ENCODE measurements around the gene FGF11. TPM values are rescaled to one million over a fixed set of nuclear protein-coding genes. Genes with fewer than 3 reads are reported as not detected.

The FGF11 gene
- total and polyA plus RNA-seq, 2 of the 4 experiments (the other 2 are of a cell fraction) = 0.18 to 1.1 TPM

DNA sequence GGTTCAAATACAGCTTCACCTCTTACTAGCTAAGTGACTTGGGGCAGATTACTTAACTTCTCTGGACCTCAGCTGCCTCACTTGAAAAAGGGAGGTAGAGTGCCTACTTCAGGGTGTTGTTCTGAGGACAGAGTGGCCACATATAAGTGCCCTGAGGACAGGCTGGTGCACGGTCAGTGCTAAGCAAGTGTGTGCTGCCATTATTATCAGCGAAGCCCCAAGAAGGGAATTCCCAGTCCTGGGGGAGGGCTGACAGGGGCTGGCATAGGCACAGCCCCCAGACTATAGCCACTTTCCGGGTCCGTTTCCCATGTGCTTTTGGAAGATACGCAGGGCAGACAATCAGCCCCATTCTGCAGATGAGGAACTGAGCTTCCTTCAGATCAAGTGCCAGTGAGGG, 37.6 kb downstream of the FGF11 start:
- Histone ChIP-seq H3K4me2 (ENCODE audit: low read depth, low read length) (peak overlapping the region; percentile 85), H2AFZ (replicated peaks; ENCODE audit: low read length, poor library complexity) (no peak overlapping the region), H2AK9ac (replicated peaks; ENCODE audit: low read depth, low read length, poor library complexity) (peak overlapping the region; percentile 98), H4K91ac (ENCODE audit: insufficient read depth, low read depth, low read length) (peak overlapping the region; percentile 94), H3K9ac (ENCODE audit: low read depth, low read length) (peak overlapping the region; percentile 94), H4K20me1 (ENCODE audit: insufficient read depth, low read length) (peaks cover 64% of the 10 kb centered on the region), H3K14ac (replicated peaks; ENCODE audit: low read depth, low read length) (peak overlapping the region; percentile 74), H3K9me3 (ENCODE audit: control insufficient read depth, insufficient read depth, low read length) (no peaks in the 10 kb centered on the region), H4K5ac (ENCODE audit: low read depth, low read length) (no peak overlapping the region), H2BK120ac (ENCODE audit: low read depth, low read length) (peak overlapping the region; percentile 60; the same call in 1 of the 2 replicates), H2BK20ac (ENCODE audit: low read depth, low read length) (no peak overlapping the region), H3K27ac (ENCODE audit: insufficient read depth, low read length) (peak overlapping the region; percentile 91), H3K9me1 (ENCODE audit: insufficient read depth, low read length) (peaks cover 27% of the 10 kb centered on the region), H3K4me3 (ENCODE audit: insufficient read depth, low read depth, low read length) (peak overlapping the region; percentile 76; the same call in 1 of the 2 replicates), H3K36me3 (ENCODE audit: control insufficient read depth, insufficient read depth, low read length) (peaks cover 5% of the 10 kb centered on the region; the same call in 1 of the 2 replicates), H3K4me1 (ENCODE audit: control insufficient read depth, insufficient read depth, low read length) (peaks cover 22% of the 10 kb centered on the region), H3K27me3 (ENCODE audit: control insufficient read depth, insufficient read depth, low read length) (no peaks in the 10 kb centered on the region), H3K18ac (ENCODE audit: low read depth, low read length) (no peak overlapping the region), H3K4ac (ENCODE audit: low read depth, low read length) (peak overlapping the region; percentile 93), H2BK5ac (ENCODE audit: low read depth, low read length, poor library complexity, severe bottlenecking) (peak overlapping the region; percentile 86), H2BK15ac (ENCODE audit: low read depth, low read length) (0 out of 3 replicates have a peak overlapping the region, but pooled peaks have one; percentile 16), H2AK5ac (ENCODE audit: low read depth, low read length) (peak overlapping the region; percentile 89), H4K8ac (ENCODE audit: low read depth in 2 of 2, low read length in 2 of 2) (peak overlapping the region; percentile 30 to 48; a peak in 1 of 4 replicates), H3K79me1 (ENCODE audit: low read depth in 1 of 2, low read length in 2 of 2) (peaks cover 5 to 67% of the 10 kb centered on the region in 2 experiments; a peak in 3 of 4 replicates), H3K56ac (ENCODE audit: extremely low read depth, insufficient read depth, low read length) (peak overlapping the region; percentile 48; the same call in 1 of the 2 replicates), H3K23ac (ENCODE audit: low read depth, low read length) (peak overlapping the region; percentile 39; the same call in 1 of the 2 replicates)
- ATAC-seq (ENCODE audit: low read depth) (no peak), DNase-seq (no peak)
- POLR2A ChIA-PET (ENCODE audit: unreplicated experiment) = no interaction called here
- in situ Hi-C loops (cut with MboI; ENCODE audit: low sequenced_read_pairs) (no loop called here), intact Hi-C loops (cut with micrococcal nuclease) (loop anchor here (1.0 kb wide), 1 partner anchor 40 kb away; no protein-coding TSS in a partner anchor), dilution Hi-C loops (cut with HindIII; ENCODE audit: low sequenced_read_pairs, unreplicated experiment) (no loop called here)
- CTCF ChIA-PET = interaction anchor here (2.2 kb wide), 1 partner anchor 40 kb away, joined by 10 read pairs; no protein-coding TSS in a partner anchor
- TF ChIP-seq, protein P1, sequence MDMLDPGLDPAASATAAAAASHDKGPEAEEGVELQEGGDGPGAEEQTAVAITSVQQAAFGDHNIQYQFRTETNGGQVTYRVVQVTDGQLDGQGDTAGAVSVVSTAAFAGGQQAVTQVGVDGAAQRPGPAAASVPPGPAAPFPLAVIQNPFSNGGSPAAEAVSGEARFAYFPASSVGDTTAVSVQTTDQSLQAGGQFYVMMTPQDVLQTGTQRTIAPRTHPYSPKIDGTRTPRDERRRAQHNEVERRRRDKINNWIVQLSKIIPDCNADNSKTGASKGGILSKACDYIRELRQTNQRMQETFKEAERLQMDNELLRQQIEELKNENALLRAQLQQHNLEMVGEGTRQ (IDR thresholded peaks at IDR 0.05; ENCODE audit: low read depth, low read length) = no peak
- TF ChIP-seq, protein P2, sequence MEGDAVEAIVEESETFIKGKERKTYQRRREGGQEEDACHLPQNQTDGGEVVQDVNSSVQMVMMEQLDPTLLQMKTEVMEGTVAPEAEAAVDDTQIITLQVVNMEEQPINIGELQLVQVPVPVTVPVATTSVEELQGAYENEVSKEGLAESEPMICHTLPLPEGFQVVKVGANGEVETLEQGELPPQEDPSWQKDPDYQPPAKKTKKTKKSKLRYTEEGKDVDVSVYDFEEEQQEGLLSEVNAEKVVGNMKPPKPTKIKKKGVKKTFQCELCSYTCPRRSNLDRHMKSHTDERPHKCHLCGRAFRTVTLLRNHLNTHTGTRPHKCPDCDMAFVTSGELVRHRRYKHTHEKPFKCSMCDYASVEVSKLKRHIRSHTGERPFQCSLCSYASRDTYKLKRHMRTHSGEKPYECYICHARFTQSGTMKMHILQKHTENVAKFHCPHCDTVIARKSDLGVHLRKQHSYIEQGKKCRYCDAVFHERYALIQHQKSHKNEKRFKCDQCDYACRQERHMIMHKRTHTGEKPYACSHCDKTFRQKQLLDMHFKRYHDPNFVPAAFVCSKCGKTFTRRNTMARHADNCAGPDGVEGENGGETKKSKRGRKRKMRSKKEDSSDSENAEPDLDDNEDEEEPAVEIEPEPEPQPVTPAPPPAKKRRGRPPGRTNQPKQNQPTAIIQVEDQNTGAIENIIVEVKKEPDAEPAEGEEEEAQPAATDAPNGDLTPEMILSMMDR (conservative IDR thresholded peaks at IDR 0.05; ENCODE audit: low read depth, low read length) = no peak
- no peak for TF ChIP-seq SMC3 (IDR thresholded peaks at IDR 0.05; ENCODE audit: low read depth, low read length)
- TF ChIP-seq RFX5 (IDR thresholded peaks at IDR 0.05; ENCODE audit: low read depth, low read length) = no peak
- no peak for TF ChIP-seq POLR2A (IDR thresholded peaks at IDR 0.05; ENCODE audit: low read depth, low read length)
- no peak for TF ChIP-seq CEBPB (IDR thresholded peaks at IDR 0.05; ENCODE audit: low read depth, low read length)
- TF ChIP-seq CHD1 (IDR thresholded peaks at IDR 0.05; ENCODE audit: low read depth, low read length) = no peak
- no peak for TF ChIP-seq RAD21 (IDR thresholded peaks at IDR 0.05; ENCODE audit: low read length)
- TF ChIP-seq RCOR1 (IDR thresholded peaks at IDR 0.05; ENCODE audit: insufficient replicate concordance, low read length) = no peak
- no peak for TF ChIP-seq FOS (IDR thresholded peaks at IDR 0.05; ENCODE audit: low read depth, low read length)
- no peak for TF ChIP-seq MXI1 (IDR thresholded peaks at IDR 0.05; ENCODE audit: borderline replicate concordance, low read depth, low read length)
- TF ChIP-seq NFE2L2 (IDR thresholded peaks at IDR 0.05; ENCODE audit: low read depth, low read length) = no peak
- TF ChIP-seq, protein P3, sequence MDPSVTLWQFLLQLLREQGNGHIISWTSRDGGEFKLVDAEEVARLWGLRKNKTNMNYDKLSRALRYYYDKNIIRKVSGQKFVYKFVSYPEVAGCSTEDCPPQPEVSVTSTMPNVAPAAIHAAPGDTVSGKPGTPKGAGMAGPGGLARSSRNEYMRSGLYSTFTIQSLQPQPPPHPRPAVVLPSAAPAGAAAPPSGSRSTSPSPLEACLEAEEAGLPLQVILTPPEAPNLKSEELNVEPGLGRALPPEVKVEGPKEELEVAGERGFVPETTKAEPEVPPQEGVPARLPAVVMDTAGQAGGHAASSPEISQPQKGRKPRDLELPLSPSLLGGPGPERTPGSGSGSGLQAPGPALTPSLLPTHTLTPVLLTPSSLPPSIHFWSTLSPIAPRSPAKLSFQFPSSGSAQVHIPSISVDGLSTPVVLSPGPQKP (IDR thresholded peaks at IDR 0.05; ENCODE audit: borderline replicate concordance, low read depth, low read length) = no peak
- no peak for TF ChIP-seq MAFK (IDR thresholded peaks at IDR 0.05; ENCODE audit: low read depth, low read length)
- TF ChIP-seq MAZ (IDR thresholded peaks at IDR 0.05; ENCODE audit: borderline replicate concordance, low read depth, low read length) = no peak
- BruUV-seq (replicated peaks) = no TSS peak
- 93% methylated on average over 5 of the region's 5 CpGs; no CpG with 5 or more reads in 1 of the 2 experiments for WGBS, 2 experiments (ENCODE audit: extremely low coverage in 2 of 2, insufficient read length in 1 of 2)
